K562 (cell line): ENCODE data around the gene PCF11. TPM values are rescaled to one million over a fixed set of nuclear protein-coding genes. Genes with fewer than 3 reads are reported as not detected.

Experiments
- CCNT2 ChIP-seq: IDR thresholded peaks from 2 replicates; pipeline ENCODE4 v1.6.1; 2011; ENCODE audit warnings: borderline replicate concordance, low read depth, mild to moderate bottlenecking, moderate library complexity, mixed read lengths, low read length; ENCODE audit not compliant: insufficient read length; ENCODE audit errors: extremely low read depth
- DLX4 ChIP-seq: fragments of 250-450 bp; sonication (Bioruptor Pico); IDR thresholded peaks from 2 replicates; pipeline ENCODE4 v1.6.1; 2021; ENCODE audit warnings: mild to moderate bottlenecking
- E2F8 ChIP-seq: fragments of 450-650 bp; IDR thresholded peaks from 2 replicates; pipeline ENCODE4 v1.7.1; 2018; ENCODE audit warnings: mild to moderate bottlenecking, low read depth; ENCODE audit not compliant: partially characterized antibody
- KHSRP ChIP-seq: fragments of 450-650 bp; IDR thresholded peaks from 2 replicates; pipeline ENCODE4 v1.6.1; 2017
- SP1 ChIP-seq: sonication (generic); formaldehyde crosslinking; IDR thresholded peaks from 2 replicates; pipeline ENCODE4 v1.8.1; 2022; ENCODE audit warnings: mild to moderate bottlenecking, missing genetic modification reagents
- ZKSCAN3 ChIP-seq: fragments of 250-450 bp; sonication (Bioruptor Pico); IDR thresholded peaks from 2 replicates; pipeline ENCODE4 v1.4.0; 2020
- polyA plus RNA-seq, 8 experiments: library from polyadenylated mRNA; depleted of rRNA in 4 of 8; stranded (reverse) in 5 of 8; unstranded in 3 of 8; fragments of >200 nt; fragmentation: Nextera tagmentation in 2 of 8; fragmentation: Illumina TruSeq in 1 of 8; extraction: Ambion mirVana in 2 of 8; extraction: Trizol in 1 of 8; gene quantifications; 2 replicates each; pipeline versions ENCODE4 v1.2.1 to v1.2.3, GENCODE V29; 2011 to 2014; ENCODE audit warnings: inconsistent platforms in 1 of 8, missing spikeins in 1 of 8
- total RNA-seq, 7 experiments: library from RNA; depleted of rRNA in 6 of 7; stranded (reverse); fragments of >200 nt in 6 of 7; fragmentation: Illumina TruSeq in 2 of 7; extraction: Trizol in 2 of 7; gene quantifications; 2 replicates each; pipeline versions ENCODE4 v1.2.1 to v1.2.3, GENCODE V29; 2011 to 2021; ENCODE audit warnings: low replicate concordance in 1 of 7
- TF ChIP-seq, protein P1 (sequence below): fragments of 450-650 bp; IDR thresholded peaks from 2 replicates; pipeline ENCODE4 v1.6.1; 2016; ENCODE audit warnings: mild to moderate bottlenecking, moderate library complexity
- TF ChIP-seq, protein P2 (sequence below), 2 experiments: fragments of 450-650 bp; IDR thresholded peaks; 2 replicates each; pipeline ENCODE4 v1.6.1; 2016

The PCF11 gene
- total and polyA plus RNA-seq, 9 of the 15 experiments (the other 6 are each of a cell fraction or from before 2014, with no cell fraction given), result 9.3 to 91.6 (median 54.4) TPM

DNA sequence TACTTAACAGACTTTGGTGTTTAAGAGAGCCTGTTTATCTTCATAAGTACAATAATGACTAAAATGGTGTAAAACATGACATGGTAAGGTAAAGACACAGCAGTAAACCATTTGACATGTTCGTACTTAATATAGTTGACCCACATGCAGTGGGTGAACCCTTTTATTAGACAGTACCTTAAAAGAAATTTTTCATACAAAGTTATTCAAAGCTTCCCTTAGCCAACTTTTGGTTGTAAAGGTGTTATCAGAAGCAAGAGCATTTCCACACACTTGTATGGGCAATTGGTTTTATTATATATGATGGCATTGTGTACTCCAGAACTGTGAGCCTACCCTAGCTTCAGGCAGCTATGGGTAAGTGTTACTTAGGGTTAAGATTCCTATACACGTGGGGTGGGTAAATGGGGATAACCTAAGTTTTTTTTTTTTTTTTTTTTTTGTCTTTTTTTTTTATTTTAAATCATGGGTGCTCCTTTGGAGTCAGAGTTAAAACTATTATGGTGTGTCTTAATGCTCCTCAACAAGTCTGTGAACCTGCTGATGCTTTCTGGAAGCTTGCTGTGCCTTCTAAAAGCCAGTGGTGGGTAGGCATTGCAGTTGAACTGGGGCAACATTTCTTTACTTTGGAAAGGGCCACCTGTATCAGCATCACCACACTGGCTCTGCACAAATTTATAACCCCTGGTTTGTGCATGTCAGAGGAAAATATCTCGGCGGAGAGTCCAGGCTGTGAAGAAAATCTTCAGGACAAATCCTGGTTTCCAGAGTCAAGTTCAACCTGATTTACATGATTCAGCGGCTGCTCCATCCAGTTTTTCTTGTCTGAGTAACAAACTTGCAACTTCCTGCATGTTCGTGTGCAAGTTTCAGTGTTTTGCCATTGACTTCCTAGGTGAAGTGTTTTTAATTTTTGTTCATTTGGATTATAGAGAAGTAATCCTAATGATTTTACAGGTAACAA, 3.3 kb downstream of the PCF11 start (continued):
- TF ChIP-seq, protein P1, sequence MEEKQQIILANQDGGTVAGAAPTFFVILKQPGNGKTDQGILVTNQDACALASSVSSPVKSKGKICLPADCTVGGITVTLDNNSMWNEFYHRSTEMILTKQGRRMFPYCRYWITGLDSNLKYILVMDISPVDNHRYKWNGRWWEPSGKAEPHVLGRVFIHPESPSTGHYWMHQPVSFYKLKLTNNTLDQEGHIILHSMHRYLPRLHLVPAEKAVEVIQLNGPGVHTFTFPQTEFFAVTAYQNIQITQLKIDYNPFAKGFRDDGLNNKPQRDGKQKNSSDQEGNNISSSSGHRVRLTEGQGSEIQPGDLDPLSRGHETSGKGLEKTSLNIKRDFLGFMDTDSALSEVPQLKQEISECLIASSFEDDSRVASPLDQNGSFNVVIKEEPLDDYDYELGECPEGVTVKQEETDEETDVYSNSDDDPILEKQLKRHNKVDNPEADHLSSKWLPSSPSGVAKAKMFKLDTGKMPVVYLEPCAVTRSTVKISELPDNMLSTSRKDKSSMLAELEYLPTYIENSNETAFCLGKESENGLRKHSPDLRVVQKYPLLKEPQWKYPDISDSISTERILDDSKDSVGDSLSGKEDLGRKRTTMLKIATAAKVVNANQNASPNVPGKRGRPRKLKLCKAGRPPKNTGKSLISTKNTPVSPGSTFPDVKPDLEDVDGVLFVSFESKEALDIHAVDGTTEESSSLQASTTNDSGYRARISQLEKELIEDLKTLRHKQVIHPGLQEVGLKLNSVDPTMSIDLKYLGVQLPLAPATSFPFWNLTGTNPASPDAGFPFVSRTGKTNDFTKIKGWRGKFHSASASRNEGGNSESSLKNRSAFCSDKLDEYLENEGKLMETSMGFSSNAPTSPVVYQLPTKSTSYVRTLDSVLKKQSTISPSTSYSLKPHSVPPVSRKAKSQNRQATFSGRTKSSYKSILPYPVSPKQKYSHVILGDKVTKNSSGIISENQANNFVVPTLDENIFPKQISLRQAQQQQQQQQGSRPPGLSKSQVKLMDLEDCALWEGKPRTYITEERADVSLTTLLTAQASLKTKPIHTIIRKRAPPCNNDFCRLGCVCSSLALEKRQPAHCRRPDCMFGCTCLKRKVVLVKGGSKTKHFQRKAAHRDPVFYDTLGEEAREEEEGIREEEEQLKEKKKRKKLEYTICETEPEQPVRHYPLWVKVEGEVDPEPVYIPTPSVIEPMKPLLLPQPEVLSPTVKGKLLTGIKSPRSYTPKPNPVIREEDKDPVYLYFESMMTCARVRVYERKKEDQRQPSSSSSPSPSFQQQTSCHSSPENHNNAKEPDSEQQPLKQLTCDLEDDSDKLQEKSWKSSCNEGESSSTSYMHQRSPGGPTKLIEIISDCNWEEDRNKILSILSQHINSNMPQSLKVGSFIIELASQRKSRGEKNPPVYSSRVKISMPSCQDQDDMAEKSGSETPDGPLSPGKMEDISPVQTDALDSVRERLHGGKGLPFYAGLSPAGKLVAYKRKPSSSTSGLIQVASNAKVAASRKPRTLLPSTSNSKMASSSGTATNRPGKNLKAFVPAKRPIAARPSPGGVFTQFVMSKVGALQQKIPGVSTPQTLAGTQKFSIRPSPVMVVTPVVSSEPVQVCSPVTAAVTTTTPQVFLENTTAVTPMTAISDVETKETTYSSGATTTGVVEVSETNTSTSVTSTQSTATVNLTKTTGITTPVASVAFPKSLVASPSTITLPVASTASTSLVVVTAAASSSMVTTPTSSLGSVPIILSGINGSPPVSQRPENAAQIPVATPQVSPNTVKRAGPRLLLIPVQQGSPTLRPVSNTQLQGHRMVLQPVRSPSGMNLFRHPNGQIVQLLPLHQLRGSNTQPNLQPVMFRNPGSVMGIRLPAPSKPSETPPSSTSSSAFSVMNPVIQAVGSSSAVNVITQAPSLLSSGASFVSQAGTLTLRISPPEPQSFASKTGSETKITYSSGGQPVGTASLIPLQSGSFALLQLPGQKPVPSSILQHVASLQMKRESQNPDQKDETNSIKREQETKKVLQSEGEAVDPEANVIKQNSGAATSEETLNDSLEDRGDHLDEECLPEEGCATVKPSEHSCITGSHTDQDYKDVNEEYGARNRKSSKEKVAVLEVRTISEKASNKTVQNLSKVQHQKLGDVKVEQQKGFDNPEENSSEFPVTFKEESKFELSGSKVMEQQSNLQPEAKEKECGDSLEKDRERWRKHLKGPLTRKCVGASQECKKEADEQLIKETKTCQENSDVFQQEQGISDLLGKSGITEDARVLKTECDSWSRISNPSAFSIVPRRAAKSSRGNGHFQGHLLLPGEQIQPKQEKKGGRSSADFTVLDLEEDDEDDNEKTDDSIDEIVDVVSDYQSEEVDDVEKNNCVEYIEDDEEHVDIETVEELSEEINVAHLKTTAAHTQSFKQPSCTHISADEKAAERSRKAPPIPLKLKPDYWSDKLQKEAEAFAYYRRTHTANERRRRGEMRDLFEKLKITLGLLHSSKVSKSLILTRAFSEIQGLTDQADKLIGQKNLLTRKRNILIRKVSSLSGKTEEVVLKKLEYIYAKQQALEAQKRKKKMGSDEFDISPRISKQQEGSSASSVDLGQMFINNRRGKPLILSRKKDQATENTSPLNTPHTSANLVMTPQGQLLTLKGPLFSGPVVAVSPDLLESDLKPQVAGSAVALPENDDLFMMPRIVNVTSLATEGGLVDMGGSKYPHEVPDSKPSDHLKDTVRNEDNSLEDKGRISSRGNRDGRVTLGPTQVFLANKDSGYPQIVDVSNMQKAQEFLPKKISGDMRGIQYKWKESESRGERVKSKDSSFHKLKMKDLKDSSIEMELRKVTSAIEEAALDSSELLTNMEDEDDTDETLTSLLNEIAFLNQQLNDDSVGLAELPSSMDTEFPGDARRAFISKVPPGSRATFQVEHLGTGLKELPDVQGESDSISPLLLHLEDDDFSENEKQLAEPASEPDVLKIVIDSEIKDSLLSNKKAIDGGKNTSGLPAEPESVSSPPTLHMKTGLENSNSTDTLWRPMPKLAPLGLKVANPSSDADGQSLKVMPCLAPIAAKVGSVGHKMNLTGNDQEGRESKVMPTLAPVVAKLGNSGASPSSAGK, result no peak
- no peak for TF ChIP-seq E2F8
- no peak for TF ChIP-seq DLX4
- TF ChIP-seq CCNT2, result peak; percentile 20
- TF ChIP-seq, protein P2, sequence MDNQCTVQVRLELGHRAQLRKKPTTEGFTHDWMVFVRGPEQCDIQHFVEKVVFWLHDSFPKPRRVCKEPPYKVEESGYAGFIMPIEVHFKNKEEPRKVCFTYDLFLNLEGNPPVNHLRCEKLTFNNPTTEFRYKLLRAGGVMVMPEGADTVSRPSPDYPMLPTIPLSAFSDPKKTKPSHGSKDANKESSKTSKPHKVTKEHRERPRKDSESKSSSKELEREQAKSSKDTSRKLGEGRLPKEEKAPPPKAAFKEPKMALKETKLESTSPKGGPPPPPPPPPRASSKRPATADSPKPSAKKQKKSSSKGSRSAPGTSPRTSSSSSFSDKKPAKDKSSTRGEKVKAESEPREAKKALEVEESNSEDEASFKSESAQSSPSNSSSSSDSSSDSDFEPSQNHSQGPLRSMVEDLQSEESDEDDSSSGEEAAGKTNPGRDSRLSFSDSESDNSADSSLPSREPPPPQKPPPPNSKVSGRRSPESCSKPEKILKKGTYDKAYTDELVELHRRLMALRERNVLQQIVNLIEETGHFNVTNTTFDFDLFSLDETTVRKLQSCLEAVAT (IDR thresholded peaks at IDR 0.05), result peak in 1 of 2 experiments; percentile 5; a peak in 1 of 4 replicates
- no peak for TF ChIP-seq KHSRP
- no peak for TF ChIP-seq ZKSCAN3 (CRISPR knock-in tag)
- TF ChIP-seq SP1, result peak; percentile 29; the same call in 1 of the 2 replicates
